ENCODE results near the gene LRRC74B.

Gene LRRC74B, protein sequence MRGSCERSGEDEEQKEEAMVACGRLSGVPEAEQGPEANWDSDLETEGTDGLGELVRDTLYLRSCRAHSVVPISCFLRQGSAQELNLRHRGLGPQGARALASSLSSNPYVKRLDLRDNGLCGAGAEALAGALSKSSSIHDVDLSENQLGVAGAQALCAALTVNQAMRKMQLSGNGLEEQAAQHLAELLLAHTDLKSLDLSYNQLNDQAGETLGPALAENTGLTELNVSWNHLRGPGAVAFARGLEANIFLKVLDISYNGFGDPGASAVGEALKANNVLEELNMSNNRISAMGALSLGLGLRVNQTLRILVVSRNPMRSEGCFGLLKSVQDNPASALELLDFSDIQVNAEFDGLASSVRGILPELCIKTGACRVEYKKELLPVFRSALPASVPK

DNA sequence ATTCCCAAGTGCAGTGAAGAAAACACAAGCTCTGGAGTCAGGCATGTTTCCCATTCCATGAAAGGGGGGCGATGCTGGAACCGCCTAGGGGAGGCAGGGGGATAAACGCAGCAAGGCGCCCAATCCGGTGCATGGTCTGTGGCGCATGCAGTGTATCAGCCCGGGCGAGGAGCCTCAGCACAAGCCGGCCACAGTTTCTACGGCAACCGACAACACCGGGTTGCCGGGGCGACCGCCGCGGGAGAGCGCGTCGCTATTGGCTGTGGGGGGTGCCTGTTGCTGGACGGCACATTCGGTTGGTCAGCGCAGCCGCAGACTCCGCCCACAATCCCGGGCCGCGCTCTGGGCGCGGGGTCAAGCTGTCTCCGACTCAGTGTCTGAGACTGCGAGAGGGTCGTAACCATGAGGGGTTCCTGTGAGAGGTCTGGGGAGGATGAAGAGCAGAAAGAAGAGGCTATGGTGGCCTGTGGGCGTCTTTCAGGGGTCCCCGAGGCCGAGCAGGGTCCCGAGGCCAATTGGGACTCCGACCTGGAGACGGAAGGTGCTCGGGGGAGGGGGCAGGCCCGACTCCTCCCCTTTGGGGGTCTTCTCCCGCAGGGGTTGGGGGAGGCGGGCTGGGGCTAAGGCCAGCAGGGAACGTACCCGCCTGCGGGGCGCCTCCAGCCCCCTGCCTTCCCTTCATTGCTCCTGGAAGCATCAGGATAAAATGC is at the start of gene LRRC74B:
Gene LRRC74B (plus strand): TSS at position 362 of the 710 bp plus-strand sequence. CDS start 41 bp downstream, at position 403.
- no peaks in the 10 kb centered on the region for H3K36me3 ChIP-seq (replicated peaks)
- peak within 1 kb of the TSS; percentile 41 for H3K4me3 ChIP-seq
- no peaks in the 10 kb centered on the region for H3K27me3 ChIP-seq (ENCODE audit: low read depth)
- DNase-seq (ENCODE audit: low spot score in 2 of 2) = peak; percentile 88 to 96
- peaks cover 4% of the 10 kb centered on the region; the same call in 1 of the 2 replicates for H3K4me1 ChIP-seq
- in situ Hi-C loops (cut with MboI; ENCODE audit: low sequenced_read_pairs) = no loop called here
- H3K9me3 ChIP-seq = no peaks in the 10 kb centered on the region

DNA sequence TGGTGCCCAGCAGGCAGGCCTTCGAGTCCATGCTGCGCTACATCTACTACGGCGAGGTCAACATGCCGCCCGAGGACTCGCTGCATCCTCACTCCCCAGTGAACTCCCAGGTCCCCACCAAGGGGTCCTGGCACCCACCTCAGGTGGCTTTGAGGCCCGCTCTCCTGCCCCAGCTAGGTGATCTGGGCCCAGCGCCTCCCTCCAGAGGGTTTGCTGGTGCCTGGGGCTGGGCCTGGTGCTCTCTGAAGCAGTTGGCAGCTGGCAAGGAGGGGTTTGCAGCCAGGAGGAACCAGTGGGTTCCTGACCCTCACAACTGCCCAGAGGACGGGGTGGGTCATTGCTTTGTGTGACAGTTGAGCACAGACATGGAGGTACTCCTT is 49.7 kb upstream of the LRRC74B start:
- no peak for DNase-seq (ENCODE audit: low spot score in 2 of 2)
- in situ Hi-C loops (cut with MboI; ENCODE audit: low sequenced_read_pairs) = no loop called here
- Histone ChIP-seq H3K27me3 (ENCODE audit: low read depth) (no peaks in the 10 kb centered on the region), H3K36me3 (replicated peaks) (peaks cover 57% of the 10 kb centered on the region), H3K9me3 (no peaks in the 10 kb centered on the region), H3K4me1 (peaks cover 8% of the 10 kb centered on the region), H3K4me3 (no peak overlapping the region)

DNA sequence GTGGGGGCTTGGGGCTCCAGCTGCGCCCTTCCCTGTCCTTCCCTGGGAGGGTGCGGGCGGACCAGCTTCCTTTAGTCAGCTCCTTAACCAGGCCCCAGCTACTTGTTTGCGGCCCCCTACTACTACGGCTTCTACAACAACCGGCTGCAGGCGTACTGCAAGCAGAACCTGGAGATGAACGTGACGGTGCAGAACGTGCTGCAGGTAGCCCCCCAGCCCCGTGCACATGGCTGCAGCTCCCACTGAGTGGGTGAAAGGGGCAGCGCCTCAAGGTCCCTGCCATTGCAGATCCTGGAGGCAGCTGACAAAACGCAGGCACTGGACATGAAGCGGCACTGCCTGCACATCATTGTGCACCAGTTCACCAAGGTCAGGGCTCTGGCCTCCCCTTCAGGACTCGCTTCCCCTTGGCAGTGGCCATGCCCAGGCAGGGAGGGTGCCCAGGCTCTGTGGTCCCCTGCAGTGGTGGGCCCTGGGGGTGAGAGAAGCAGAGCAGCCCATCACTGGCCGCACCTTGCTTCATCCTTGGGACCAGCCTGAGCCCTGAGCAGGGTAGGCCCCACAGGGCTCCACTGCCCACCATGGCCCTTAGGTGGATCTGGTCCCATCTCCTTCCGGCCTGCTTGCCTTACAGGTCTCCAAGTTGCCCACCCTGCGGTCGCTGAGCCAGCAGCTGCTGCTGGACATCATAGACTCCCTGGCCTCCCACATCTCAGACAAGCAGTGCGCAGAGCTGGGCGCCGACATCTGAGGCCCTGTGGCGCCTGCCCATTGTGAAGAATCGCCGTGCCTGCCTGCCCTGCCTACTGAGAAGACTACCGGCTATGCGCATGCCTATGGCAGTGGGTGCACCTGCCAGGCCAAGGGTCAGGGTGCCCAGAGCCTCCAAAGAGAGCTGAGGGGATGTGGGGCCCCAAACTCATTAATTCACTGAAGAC is 48.9 kb upstream of the LRRC74B start:
- no peak overlapping the region for H3K4me3 ChIP-seq
- in situ Hi-C loops (cut with MboI; ENCODE audit: low sequenced_read_pairs) = no loop called here
- H3K4me1 ChIP-seq = peaks cover 12% of the 10 kb centered on the region
- DNase-seq (ENCODE audit: low spot score in 2 of 2) = no peak
- H3K9me3 ChIP-seq = no peaks in the 10 kb centered on the region
- peaks cover 48% of the 10 kb centered on the region for H3K36me3 ChIP-seq (replicated peaks)
- no peaks in the 10 kb centered on the region for H3K27me3 ChIP-seq (ENCODE audit: low read depth)

DNA sequence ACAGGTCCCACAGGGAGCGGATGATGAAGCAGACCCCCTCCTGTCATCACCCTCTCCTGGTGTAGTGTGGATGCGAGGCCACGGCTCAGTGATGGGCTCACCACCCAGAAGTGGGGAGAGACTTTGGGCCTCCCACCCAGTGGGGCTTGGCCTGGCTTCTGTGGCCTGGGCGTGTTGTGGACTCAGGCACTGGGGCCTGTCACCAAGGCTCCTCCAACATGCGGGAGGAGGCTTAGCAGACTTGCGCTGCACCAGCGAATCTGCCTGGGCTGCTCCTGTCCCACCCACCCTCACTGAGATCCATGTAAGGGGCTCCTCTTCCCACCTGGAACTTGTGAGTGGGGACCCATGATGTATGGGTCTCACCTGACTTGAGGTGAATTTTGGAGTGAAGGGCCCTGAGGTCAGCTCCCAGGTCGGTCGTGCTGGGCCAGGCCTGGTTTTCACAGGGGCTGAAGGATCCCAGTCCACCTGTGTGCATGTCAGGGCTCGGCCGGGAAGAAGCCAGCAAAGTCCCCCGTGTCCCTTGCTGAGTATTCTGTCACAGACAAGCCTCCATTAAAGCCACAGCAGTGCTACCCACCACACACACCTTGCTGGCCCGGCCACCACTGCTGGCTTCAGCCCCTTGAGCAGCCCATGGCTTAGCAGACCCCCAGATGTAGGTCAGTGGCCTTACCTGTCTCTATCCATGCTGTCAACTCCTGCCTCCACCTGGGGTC is 48.0 kb upstream of the LRRC74B start:
- Histone ChIP-seq H3K4me3 (no peak overlapping the region), H3K9me3 (no peaks in the 10 kb centered on the region), H3K27me3 (ENCODE audit: low read depth) (no peaks in the 10 kb centered on the region), H3K4me1 (peaks cover 12% of the 10 kb centered on the region), H3K36me3 (replicated peaks) (peaks cover 40% of the 10 kb centered on the region)
- in situ Hi-C loops (cut with MboI; ENCODE audit: low sequenced_read_pairs) = no loop called here
- no peak for DNase-seq (ENCODE audit: low spot score in 2 of 2)

DNA sequence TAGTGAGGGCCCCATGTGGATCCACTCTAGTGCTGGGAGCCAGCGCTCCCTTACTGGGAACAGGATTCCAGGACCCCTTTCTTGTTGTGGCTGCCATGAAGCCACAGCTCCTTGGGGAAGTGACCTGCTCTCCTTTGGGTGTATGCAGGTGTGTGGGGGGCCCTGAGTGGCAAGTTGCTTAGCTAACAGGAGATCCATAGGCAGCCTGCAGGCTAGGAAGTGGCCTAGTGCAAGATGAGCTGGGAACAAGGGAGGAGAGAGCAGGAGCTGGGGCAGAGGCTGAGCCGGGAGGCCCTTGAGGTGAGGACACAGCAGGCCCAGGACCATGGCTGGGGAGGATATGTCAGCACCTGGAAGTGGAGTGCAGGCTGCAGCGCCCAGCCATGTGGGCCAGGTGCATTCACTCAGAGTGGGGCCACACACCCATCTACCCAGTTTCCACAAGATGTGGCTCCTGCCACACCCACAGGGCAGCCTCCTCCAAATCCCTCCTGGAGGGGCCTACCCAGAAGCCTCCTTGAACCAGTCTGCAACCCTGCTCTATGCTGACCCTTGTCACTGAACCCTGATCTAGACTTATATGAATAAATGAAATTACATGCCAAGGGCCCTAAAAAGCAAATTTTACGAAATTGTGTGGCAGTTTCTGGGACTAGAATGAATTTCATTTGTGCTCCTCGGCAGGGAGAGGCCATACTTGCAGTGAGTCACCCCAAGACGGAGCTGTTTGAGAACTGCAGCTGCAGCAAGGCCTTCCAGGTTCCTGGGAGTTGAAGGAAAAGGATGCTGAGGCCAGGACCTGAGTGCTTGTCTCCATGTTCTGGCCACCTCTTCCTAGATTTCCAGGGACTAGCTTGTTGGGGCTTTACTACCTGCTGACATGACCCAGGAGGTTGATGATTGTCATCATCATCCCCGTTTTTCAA is 47.1 kb upstream of the LRRC74B start:
- H3K4me1 ChIP-seq = peaks cover 12% of the 10 kb centered on the region
- H3K27me3 ChIP-seq (ENCODE audit: low read depth) = no peaks in the 10 kb centered on the region
- in situ Hi-C loops (cut with MboI; ENCODE audit: low sequenced_read_pairs) = no loop called here
- H3K36me3 ChIP-seq (replicated peaks) = peaks cover 40% of the 10 kb centered on the region
- DNase-seq (ENCODE audit: low spot score in 2 of 2) = no peak
- no peaks in the 10 kb centered on the region for H3K9me3 ChIP-seq
- no peak overlapping the region for H3K4me3 ChIP-seq

DNA sequence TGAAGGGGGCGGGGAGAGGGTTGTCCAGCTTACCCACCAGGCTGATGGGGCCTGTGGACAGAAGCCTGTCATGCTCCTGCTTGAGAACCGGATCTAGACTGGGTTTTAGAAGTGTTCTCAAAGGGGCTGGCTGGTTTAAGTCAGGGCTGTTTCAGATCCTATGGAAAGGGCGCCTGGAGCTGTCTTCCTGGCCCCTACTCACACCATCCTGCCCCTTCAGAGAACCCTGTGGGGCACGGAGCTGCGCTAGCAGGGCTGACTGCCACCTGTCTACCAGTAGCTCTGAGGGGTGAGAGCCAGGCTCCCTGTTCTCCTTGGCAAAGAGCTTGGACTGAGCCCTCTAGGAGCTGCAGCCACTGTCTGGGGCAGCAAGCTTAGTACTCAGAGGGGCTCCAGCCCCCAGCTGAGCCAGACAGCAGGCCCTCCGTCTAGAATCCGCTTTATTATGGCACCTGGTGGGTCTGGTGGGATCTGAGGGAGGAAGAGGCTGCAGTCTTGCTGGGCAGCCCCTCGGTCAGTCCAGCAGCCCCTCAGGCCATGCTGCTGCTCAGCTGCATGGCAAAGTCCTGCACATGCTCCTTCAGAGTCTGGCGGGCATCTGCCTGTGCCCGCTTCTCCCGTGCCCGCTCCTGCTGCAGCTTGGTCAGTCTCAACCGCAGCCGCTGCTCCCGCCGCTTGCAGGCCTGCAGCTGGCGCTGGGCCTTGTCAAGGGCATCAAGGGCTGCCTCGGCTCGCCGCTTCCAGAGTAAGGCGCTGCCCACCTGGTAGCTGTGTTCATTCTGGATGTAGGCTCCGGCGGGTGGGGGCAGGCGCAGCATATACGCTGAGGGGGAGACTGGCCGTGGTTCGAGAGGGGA is 46.2 kb upstream of the LRRC74B start:
- H3K27me3 ChIP-seq (ENCODE audit: low read depth) = no peaks in the 10 kb centered on the region
- H3K4me1 ChIP-seq = peaks cover 12% of the 10 kb centered on the region
- no peak overlapping the region for H3K4me3 ChIP-seq
- peaks cover 40% of the 10 kb centered on the region for H3K36me3 ChIP-seq (replicated peaks)
- no peak for DNase-seq (ENCODE audit: low spot score in 2 of 2)
- in situ Hi-C loops (cut with MboI; ENCODE audit: low sequenced_read_pairs) = no loop called here
- H3K9me3 ChIP-seq = no peaks in the 10 kb centered on the region

DNA sequence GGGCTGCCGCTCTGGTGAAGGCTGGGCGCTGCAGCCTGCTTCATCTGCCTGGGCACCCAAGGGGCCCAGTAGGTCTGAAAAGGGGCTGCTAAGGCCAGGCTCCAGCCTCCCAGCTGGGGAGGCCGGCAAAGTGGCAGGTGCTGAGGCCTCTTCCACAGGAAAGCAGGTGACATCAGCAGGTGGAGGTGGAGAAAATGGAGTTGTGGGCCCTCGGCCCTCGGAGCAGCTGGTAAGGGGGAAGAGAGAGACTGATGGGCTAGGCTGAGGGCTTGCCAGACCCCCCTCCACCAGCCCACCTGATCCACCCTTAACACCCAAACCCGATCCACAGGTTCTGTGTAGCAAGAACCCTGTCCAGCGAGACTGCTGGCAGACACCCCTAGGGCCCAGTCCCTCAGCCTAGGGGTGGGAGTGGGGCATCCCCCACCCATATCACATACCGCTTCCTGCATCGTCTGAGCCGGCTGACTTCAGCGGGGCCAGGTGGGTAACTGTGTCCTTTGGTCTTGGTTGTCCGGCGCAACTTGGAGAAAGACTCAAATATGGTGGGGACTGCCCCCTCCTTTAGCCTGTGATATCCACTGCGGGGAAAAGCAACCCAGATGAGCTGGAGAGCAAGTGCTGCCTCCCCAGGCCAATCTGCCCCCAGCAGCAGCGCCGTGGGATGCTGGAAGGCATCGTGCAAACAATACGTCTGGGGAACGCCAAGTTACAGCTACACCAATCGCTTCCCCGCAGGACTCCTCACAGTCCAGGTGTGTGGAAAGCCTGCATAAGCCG is 45.3 kb upstream of the LRRC74B start:
- DNase-seq (ENCODE audit: low spot score in 2 of 2) = no peak

DNA sequence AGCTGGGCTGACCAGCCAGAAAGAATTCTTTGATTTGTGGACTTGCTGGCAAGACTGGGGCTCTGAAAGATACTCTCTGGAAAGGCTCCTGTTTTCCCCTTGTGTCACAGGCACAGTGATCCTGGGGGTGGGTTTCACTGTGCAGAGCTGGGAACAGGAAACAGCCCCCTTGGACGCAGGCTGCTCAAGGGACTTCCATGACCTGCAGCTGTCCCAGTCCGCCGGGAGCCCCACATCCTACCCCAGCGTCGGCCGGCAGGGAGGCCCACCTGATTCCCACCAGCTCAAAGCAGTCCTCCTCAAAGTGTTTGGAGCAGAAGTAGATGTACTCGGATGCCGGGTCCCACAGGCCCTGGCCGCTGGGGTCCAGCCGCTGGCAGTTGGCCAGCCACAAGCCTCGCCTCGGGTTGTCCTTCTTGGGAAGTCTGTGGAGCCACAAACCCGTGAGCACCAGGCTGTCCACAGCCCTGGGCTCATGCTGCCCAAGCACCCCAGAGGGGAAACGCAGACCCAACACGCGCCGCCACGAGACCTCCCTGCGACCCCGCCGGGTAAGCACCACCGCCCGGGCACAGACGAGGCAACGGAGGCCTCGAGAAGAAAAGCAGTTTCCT is 44.7 kb upstream of the LRRC74B start:
- peak overlapping the region; percentile 77 for H3K4me3 ChIP-seq
- in situ Hi-C loops (cut with MboI; ENCODE audit: low sequenced_read_pairs) = no loop called here
- H3K36me3 ChIP-seq (replicated peaks) = peaks cover 37% of the 10 kb centered on the region
- no peaks in the 10 kb centered on the region for H3K27me3 ChIP-seq (ENCODE audit: low read depth)
- no peaks in the 10 kb centered on the region for H3K9me3 ChIP-seq
- H3K4me1 ChIP-seq = peaks cover 12% of the 10 kb centered on the region
- peak in 1 of 2 experiments; percentile 38 for DNase-seq (ENCODE audit: low spot score in 2 of 2)

More for the DNA sequence above, 45.3 kb upstream of the LRRC74B start:
- peak overlapping the region; percentile 77 for H3K4me3 ChIP-seq
- in situ Hi-C loops (cut with MboI; ENCODE audit: low sequenced_read_pairs) = no loop called here
- H3K4me1 ChIP-seq = peaks cover 12% of the 10 kb centered on the region
- H3K27me3 ChIP-seq (ENCODE audit: low read depth) = no peaks in the 10 kb centered on the region
- no peaks in the 10 kb centered on the region for H3K9me3 ChIP-seq
- H3K36me3 ChIP-seq (replicated peaks) = peaks cover 37% of the 10 kb centered on the region

DNA sequence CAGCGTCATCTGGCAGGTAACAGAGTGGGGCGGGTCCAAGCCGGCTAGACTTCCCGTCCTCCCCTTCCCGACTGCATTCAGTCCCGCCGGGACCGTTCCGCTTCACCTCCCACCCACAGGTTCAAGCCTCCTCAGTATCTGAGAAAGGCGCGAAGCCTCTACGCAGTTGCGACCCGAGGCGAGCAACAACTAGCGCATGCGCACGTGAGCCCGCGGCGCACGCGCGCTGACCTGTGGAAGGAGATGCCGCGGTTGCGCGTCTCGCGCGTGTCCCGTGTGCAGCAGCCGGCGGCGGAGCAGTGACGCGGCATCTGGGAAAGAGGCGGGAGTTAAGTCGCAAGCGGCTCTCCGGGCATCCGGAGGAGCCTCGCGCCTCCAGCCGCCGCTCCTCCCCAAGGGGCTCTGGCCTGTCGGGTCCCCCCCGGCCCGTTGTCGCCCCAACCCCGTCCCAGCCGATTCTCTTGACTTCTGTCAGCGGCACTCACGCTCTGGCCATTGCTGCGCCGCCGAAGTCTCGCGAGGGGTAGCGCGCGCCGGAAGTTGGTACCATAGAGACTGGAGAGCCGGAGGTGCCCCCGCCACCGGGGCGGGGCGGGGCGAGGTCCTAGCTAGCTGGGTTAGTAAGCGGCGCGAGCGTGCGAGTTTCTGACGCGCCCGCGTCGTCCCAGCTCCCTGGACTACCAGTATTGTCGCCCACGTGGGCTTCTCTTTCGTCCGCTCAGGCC is 44.0 kb upstream of the LRRC74B start, which contains the start of gene THAP7:
Gene THAP7 (minus strand): TSS at position 518 of the 725 bp plus-strand sequence. CDS start 207 bp downstream, at position 311.
- Histone ChIP-seq H3K9me3 (no peaks in the 10 kb centered on the region), H3K4me1 (peaks cover 12% of the 10 kb centered on the region), H3K4me3 (peak within 1 kb of the TSS; percentile 77), H3K27me3 (ENCODE audit: low read depth) (no peaks in the 10 kb centered on the region), H3K36me3 (replicated peaks) (peaks cover 36% of the 10 kb centered on the region)
- in situ Hi-C loops (cut with MboI; ENCODE audit: low sequenced_read_pairs) = no loop called here
- peak; percentile 87 to 98 for DNase-seq (ENCODE audit: low spot score in 2 of 2)

DNA sequence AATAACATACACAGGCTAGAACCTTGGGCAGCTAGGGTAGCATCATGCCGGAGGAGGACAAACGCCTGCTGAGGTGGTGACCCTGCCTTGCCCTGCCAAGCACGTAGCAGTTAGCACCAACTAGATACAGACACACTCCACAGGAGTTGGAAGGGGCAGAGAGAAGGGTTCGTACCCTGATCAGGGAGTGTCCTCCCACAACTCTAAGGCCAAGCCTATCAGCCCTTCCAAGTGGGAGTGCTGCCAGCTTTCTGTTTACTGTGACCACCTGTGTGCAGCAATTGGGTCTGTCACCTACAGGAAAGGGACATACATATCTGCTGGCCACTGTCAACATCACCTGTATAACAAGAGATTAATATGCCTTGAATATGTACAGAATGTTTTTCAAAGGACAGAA is 42.0 kb upstream of the LRRC74B start:
- no peak for DNase-seq (ENCODE audit: low spot score in 2 of 2)
- in situ Hi-C loops (cut with MboI; ENCODE audit: low sequenced_read_pairs) = no loop called here
- no peaks in the 10 kb centered on the region for H3K27me3 ChIP-seq (ENCODE audit: low read depth)
- peaks cover 12% of the 10 kb centered on the region for H3K4me1 ChIP-seq
- no peaks in the 10 kb centered on the region for H3K9me3 ChIP-seq
- peaks cover 20% of the 10 kb centered on the region for H3K36me3 ChIP-seq (replicated peaks)
- H3K4me3 ChIP-seq = no peak overlapping the region
